Esophagus squamous epithelium (tissue), 5 donors: ENCODE results near the gene PFDN1. TPM values are rescaled to one million over a fixed set of nuclear protein-coding genes. Genes with fewer than 3 reads are reported as not detected.

Source experiments
- DNase-seq: peaks from one replicate; lab custom pipeline; 2025; lab: John Stamatoyannopoulos, UW
- H3K27ac ChIP-seq, 4 donors: fragments of 200-600 bp; sonication (generic); one replicate each; pipeline ENCODE4 v1.5.1; 2016 to 2019; ENCODE audit warnings: mild to moderate bottlenecking in 1 of 4
- H3K27me3 ChIP-seq, 4 donors: fragments of 200-600 bp; sonication (generic); 1 replicate in 3 of 4; 2 replicates in 1 of 4; pipeline versions ENCODE4 v1.5.1 to v1.6.0; 2017 to 2021; ENCODE audit warnings: antibody characterized with exemption in 1 of 4
- H3K36me3 ChIP-seq, 3 donors: fragments of 200-600 bp; sonication (generic); one replicate each; pipeline ENCODE4 v1.5.1; 2016 to 2019
- H3K4me1 ChIP-seq, 3 donors: fragments of 200-600 bp; sonication (generic); one replicate each; pipeline ENCODE4 v1.5.1; 2017 to 2019
- H3K4me3 ChIP-seq, 4 donors: fragments of 200-600 bp; sonication (generic); 1 replicate in 3 of 4; 2 replicates in 1 of 4; pipeline ENCODE4 v1.5.1; 2016 to 2019; ENCODE audit warnings: mild to moderate bottlenecking in 2 of 4, moderate library complexity in 1 of 4
- H3K9me3 ChIP-seq, 3 donors: fragments of 200-600 bp; sonication (generic); one replicate each; pipeline ENCODE4 v1.5.1; 2016 to 2019
- CTCF ChIP-seq, 6 experiments: fragments of 450-650 bp in 4 of 6; fragments of 200-600 bp in 2 of 6; sonication (generic) in 2 of 6; IDR thresholded peaks; one replicate each; pipeline ENCODE4 v1.5.1; 2016 to 2019; ENCODE audit warnings: antibody characterized with exemption in 6 of 6, mild to moderate bottlenecking in 4 of 6, moderate library complexity in 4 of 6
- POLR2A ChIP-seq, 4 donors: fragments of 450-650 bp; IDR thresholded peaks; one replicate each; pipeline ENCODE4 v1.6.1; 2017; ENCODE audit warnings: antibody characterized with exemption in 4 of 4, mild to moderate bottlenecking in 4 of 4, moderate library complexity in 3 of 4
- WGBS, 2 donors: methylation state at CpG; one replicate each; pipeline ENCODE4 v1.1.5; 2018; 5-methylcytosine and 5-hydroxymethylcytosine counted together
- intact Hi-C: fragments of 100-400 bp; cut with DNase I; formaldehyde crosslinking; loops from one replicate; pipeline ENCODE4 v1.15.0; 2022
- total RNA-seq, 4 donors: library from RNA; depleted of rRNA; stranded (reverse); fragments of >200 nt; gene quantifications; one replicate each; pipeline ENCODE4 v1.1.0, GENCODE V29; 2016
- donor health status: DM: yes; HTN: yes; CAD: no.

The PFDN1 gene
- total RNA-seq, 4 donors from 2014 or later: 38.1 to 67.5 (median 60.4) TPM

DNA sequence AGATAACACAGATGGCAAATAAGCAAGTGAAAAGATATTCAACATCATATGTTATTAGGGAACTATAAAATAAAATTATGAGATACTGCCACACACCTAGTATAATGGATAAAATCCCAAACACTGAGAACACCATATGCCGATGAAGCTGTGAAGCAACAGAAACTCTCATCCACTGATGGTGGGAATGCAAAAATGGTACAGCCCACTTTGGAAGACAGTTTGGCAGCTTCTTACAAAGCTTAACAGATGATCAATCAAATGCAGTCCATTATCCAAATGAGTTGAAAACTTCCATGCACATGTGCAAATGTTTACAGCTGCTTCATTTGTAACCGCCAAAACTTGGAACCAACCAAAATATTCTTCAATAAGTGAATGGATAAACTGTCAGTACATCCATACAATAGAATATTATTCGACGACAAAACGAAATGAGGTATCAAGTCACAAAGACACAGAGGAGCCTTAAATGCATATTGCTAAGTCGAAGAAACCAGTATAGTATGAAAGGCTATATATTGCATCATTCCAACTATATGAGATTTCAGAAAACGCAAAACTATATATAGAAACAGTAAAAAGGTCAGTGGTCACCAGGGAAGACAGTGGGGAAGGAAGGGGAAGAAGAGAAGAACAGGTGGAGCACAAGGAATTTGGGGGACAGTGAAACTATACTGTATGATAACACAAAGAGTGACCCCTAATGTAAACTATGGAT is 14.9 kb downstream of the PFDN1 start:
- TF ChIP-seq POLR2A (IDR thresholded peaks at IDR 0.05): no peak

GRCh38 chr5:140286424-140286823 is 16.5 kb downstream of the PFDN1 start:
- Histone ChIP-seq H3K27me3 (no peaks in the 10 kb centered on the region), H3K36me3 (no peaks in the 10 kb centered on the region), H3K9me3 (no peaks in the 10 kb centered on the region), H3K4me1 (no peaks in the 10 kb centered on the region), H3K4me3 (no peak overlapping the region), H3K27ac (no peak overlapping the region)
- DNase-seq: no peak
- intact Hi-C loops: no loop called here
- WGBS, 2 donors: 90 to 100% methylated on average over 1 to 2 of the region's 5 CpGs
- TF ChIP-seq CTCF (IDR thresholded peaks at IDR 0.05) (no peak), POLR2A (IDR thresholded peaks at IDR 0.05) (no peak)

More for the DNA sequence above, 14.9 kb downstream of the PFDN1 start:
- H3K4me1 ChIP-seq: peaks cover 0 to 14% (median 5%) of the 10 kb centered on the region in 3 donors
- no peaks in the 10 kb centered on the region for H3K36me3 ChIP-seq
- no peak overlapping the region for H3K4me3 ChIP-seq
- intact Hi-C loops: no loop called here
- 80 to 86% methylated on average over 7 of the region's 7 CpGs for WGBS, 2 donors
- no peak overlapping the region for H3K27ac ChIP-seq
- no peaks in the 10 kb centered on the region for H3K27me3 ChIP-seq
- no peak for DNase-seq
- no peaks in the 10 kb centered on the region for H3K9me3 ChIP-seq

GRCh38 chr5:140284013-140284412 is 18.9 kb downstream of the PFDN1 start:
- WGBS, 2 donors: 85 to 89% methylated on average over 3 of the region's 3 CpGs
- intact Hi-C loops: no loop called here
- no peak for TF ChIP-seq POLR2A (IDR thresholded peaks at IDR 0.05)
- TF ChIP-seq CTCF (IDR thresholded peaks at IDR 0.05): no peak
- Histone ChIP-seq H3K27me3 (no peaks in the 10 kb centered on the region), H3K27ac (no peak overlapping the region), H3K36me3 (peaks cover 0 to 9% (median 0%) of the 10 kb centered on the region in 3 donors), H3K4me3 (no peak overlapping the region), H3K9me3 (no peaks in the 10 kb centered on the region), H3K4me1 (no peaks in the 10 kb centered on the region)
- DNase-seq: no peak

DNA sequence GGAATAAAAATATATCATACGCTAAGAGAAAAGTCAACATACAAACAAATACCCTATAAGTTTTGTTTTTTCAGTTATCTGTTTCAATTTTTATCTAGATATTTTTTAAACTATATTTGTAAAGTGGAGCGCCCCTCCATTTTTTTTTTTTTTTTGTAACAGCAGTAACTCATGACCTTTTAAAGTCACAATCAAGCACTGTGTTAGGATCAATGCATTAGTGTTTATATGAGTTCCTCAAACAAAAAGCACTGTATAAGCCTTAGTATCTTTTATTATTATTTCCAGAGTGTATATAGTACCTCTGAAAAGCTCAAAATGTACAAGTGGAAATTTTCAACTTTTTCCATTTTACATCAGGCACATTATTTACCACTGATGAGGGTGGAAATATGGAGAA is 20.6 kb downstream of the PFDN1 start:
- Histone ChIP-seq H3K36me3 (peaks cover 0 to 24% (median 0%) of the 10 kb centered on the region in 3 donors), H3K9me3 (no peaks in the 10 kb centered on the region), H3K27me3 (no peaks in the 10 kb centered on the region), H3K27ac (no peak overlapping the region), H3K4me1 (no peaks in the 10 kb centered on the region), H3K4me3 (no peak overlapping the region)
- intact Hi-C loops: no loop called here
- WGBS, 2 donors: 96 to 98% methylated on average over 2 of the region's 2 CpGs
- no peak for TF ChIP-seq POLR2A (IDR thresholded peaks at IDR 0.05)
- TF ChIP-seq CTCF (IDR thresholded peaks at IDR 0.05): no peak
- no peak for DNase-seq

DNA sequence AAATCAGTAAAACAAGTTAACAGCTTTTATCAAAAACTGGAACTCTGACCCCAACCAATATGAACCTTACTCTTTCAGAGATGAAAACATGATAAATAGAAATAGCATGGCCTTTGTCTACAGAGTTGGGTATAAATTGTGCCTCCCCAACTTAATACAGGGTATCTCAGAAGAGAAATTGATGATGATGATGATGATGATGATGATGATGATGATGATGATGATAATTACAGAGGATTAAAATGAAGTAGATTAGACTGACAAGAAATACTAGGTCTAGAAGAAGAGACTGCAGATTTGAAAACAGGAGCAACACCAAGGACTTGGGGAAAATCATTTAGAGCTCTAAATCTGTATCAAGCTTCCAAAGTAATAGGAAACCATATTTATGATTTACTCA is 27.1 kb downstream of the PFDN1 start:
- no peak overlapping the region for H3K4me3 ChIP-seq
- H3K27ac ChIP-seq: no peak overlapping the region
- no peaks in the 10 kb centered on the region for H3K27me3 ChIP-seq
- TF ChIP-seq CTCF (IDR thresholded peaks at IDR 0.05): no peak
- no peak for TF ChIP-seq POLR2A (IDR thresholded peaks at IDR 0.05)
- intact Hi-C loops: no loop called here
- peaks cover 0 to 6% (median 0%) of the 10 kb centered on the region in 3 donors for H3K4me1 ChIP-seq
- no peak for DNase-seq
- H3K36me3 ChIP-seq: peaks cover 0 to 37% (median 0%) of the 10 kb centered on the region in 3 donors
- H3K9me3 ChIP-seq: no peaks in the 10 kb centered on the region
